HEK293T (cell line): Measurements from ENCODE around the gene ITGAX.
"Not testable (repeated sequence)": the region's sequence is repeated elsewhere in the genome, so short reads cannot be mapped to it uniquely, and the experiment has no call there.

Source experiments
- CTCF ChIA-PET: fragments of 350-600 bp; formaldehyde crosslinking; extraction: SDS; loops from one replicate; lab custom pipeline; 2021; ENCODE audit warnings: antibody characterized with exemption, inconsistent platforms; lab: Yijun Ruan, JAX
- POLR2A ChIA-PET: fragments of 350-600 bp; formaldehyde crosslinking; extraction: SDS; loops from one replicate; lab custom pipeline; 2020; ENCODE audit warnings: antibody characterized with exemption, inconsistent platforms; lab: Yijun Ruan, JAX
- DNase-seq: peaks from one replicate; pipeline ENCODE4 v3.0.0; 2012; ENCODE audit warnings: mixed read lengths; ENCODE audit errors: extremely low spot score
- ARNT ChIP-seq: fragments of 450-650 bp; IDR thresholded peaks from 2 replicates; pipeline ENCODE4 v1.6.1; 2017; ENCODE audit warnings: mild to moderate bottlenecking
- BHLHE40 ChIP-seq: fragments of 450-650 bp; IDR thresholded peaks from 2 replicates; pipeline ENCODE4 v1.6.1; 2016; ENCODE audit warnings: mild to moderate bottlenecking, moderate library complexity, borderline replicate concordance
- CTBP1 ChIP-seq: fragments of 450-650 bp; IDR thresholded peaks from 2 replicates; pipeline ENCODE4 v1.6.1; 2016; ENCODE audit warnings: borderline replicate concordance
- ELF4 ChIP-seq: fragments of 450-650 bp; IDR thresholded peaks from 2 replicates; pipeline ENCODE4 v1.6.1; 2017; ENCODE audit warnings: antibody characterized with exemption
- FOXA1 ChIP-seq: fragments of 450-650 bp; IDR thresholded peaks from 2 replicates; pipeline ENCODE4 v1.6.1; 2016; ENCODE audit warnings: mild to moderate bottlenecking
- FOXK2 ChIP-seq: fragments of 450-650 bp; IDR thresholded peaks from 2 replicates; pipeline ENCODE4 v1.6.1; 2016; ENCODE audit warnings: mild to moderate bottlenecking
- FOXM1 ChIP-seq: fragments of 450-650 bp; IDR thresholded peaks from 2 replicates; pipeline ENCODE4 v1.6.1; 2017; ENCODE audit warnings: mild to moderate bottlenecking, borderline replicate concordance
- HDGF ChIP-seq: fragments of 450-650 bp; IDR thresholded peaks from 2 replicates; pipeline ENCODE4 v1.6.1; 2017; ENCODE audit warnings: antibody characterized with exemption, borderline replicate concordance
- L3MBTL2 ChIP-seq: fragments of 450-650 bp; conservative IDR thresholded peaks from 2 replicates; pipeline ENCODE4 v1.6.1; 2016; ENCODE audit warnings: mild to moderate bottlenecking
- LEF1 ChIP-seq: fragments of 450-650 bp; IDR thresholded peaks from 2 replicates; pipeline ENCODE4 v1.6.1; 2017; ENCODE audit warnings: mild to moderate bottlenecking, borderline replicate concordance
- NFRKB ChIP-seq: fragments of 450-650 bp; IDR thresholded peaks from 2 replicates; pipeline ENCODE4 v1.6.1; 2016; ENCODE audit warnings: mild to moderate bottlenecking, moderate library complexity
- PKNOX1 ChIP-seq: fragments of 450-650 bp; IDR thresholded peaks from 2 replicates; pipeline ENCODE4 v1.6.1; 2016
- SP1 ChIP-seq: fragments of 450-650 bp; IDR thresholded peaks from 2 replicates; pipeline ENCODE4 v1.6.1; 2017
- SUZ12 ChIP-seq: fragments of 450-650 bp; IDR thresholded peaks from 2 replicates; pipeline ENCODE4 v1.6.1; 2016; ENCODE audit warnings: mild to moderate bottlenecking
- TARDBP ChIP-seq: fragments of 450-650 bp; IDR thresholded peaks from 2 replicates; pipeline ENCODE4 v1.6.1; 2016
- ZNF384 ChIP-seq: fragments of 450-650 bp; IDR thresholded peaks from 2 replicates; pipeline ENCODE4 v1.6.1; 2016

The ITGAX gene

GRCh38 chr16:31332544-31332943, 22.4 kb upstream of the ITGAX start:
- CTCF ChIA-PET, result no interaction called here
- TF ChIP-seq SUZ12 (no peak), BHLHE40 (no peak), HDGF (no peak), SP1 (no peak), CTBP1 (no peak), FOXM1 (no peak), NFRKB (no peak), TARDBP (no peak), PKNOX1 (no peak), L3MBTL2 (no peak), ZNF384 (no peak), FOXK2 (no peak), FOXA1 (no peak), ARNT (no peak), LEF1 (no peak), ELF4 (no peak)
- POLR2A ChIA-PET, result no interaction called here
- no peak for DNase-seq

DNA sequence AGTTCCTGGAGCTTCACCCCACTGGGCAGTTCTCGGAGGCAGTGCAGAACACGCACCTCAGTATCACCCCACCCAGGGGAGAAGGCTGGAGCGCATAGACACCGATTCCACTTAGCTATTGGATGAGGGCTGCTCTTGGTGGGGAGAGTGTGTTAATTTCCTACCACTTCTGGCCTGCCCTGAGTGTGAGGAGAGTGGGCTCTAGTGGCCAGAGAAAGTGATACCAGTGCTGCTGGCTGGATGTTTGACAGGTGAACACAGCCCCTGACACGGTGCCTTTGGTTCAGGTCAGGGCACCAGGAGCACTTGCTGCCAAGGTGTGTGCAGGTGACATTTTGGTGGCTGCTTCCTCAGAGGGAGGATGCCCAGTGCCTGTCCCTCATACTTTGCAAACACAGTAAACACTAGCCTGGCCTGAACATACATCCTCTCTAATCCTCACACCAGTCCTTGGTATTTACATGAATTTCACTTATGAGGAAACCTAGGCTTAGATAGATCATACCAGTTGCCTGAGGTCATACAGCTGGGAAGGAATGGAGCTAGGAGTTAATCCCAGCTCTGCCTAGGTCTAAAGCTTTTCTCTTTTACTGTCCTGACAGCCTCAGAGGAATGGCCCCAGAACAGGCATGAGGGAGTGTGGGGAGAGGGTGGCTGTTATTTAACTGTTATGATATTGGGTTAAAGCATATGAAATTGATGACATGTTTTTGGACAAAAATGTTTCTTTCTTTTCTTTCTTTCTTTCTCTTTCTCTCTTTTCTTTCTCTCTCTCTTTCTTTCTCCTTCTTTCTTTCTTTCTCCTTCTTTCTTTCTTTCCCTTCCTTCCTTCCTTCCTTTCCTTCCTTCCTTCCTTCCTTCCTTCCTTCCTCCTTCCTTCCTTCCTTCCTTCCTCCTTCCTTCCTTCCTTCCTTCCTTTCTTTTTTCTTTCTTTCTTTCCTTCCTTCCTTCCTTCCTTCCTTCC, 21.0 kb upstream of the ITGAX start:
- DNase-seq, result peak; percentile 57
- TF ChIP-seq SUZ12 (no peak), FOXA1 (no peak), FOXM1 (no peak), CTBP1 (no peak), FOXK2 (no peak), ELF4 (no peak), TARDBP (no peak), SP1 (no peak), HDGF (no peak), NFRKB (no peak), L3MBTL2 (no peak), LEF1 (no peak), ARNT (no peak)
- ChIA-PET CTCF (no interaction called here), POLR2A (interaction anchor here (1.3 kb wide), 1 partner anchor 380 kb away, joined by 3 read pairs; no protein-coding TSS in a partner anchor)

GRCh38 chr16:31334934-31335333, 20.0 kb upstream of the ITGAX start:
- CTCF ChIA-PET, result no interaction called here
- peak; percentile 3 for DNase-seq
- TF ChIP-seq CTBP1 (no peak), L3MBTL2 (no peak), SP1 (no peak), LEF1 (no peak), PKNOX1 (no peak), SUZ12 (no peak), FOXK2 (no peak), ARNT (no peak), ZNF384 (no peak)
- POLR2A ChIA-PET, result interaction anchor here (1.3 kb wide), 1 partner anchor 381 kb away, joined by 3 read pairs; no protein-coding TSS in a partner anchor

GRCh38 chr16:31335431-31335830, 19.5 kb upstream of the ITGAX start:
- peak; percentile 4 for DNase-seq
- ChIA-PET POLR2A (no interaction called here), CTCF (no interaction called here)

DNA sequence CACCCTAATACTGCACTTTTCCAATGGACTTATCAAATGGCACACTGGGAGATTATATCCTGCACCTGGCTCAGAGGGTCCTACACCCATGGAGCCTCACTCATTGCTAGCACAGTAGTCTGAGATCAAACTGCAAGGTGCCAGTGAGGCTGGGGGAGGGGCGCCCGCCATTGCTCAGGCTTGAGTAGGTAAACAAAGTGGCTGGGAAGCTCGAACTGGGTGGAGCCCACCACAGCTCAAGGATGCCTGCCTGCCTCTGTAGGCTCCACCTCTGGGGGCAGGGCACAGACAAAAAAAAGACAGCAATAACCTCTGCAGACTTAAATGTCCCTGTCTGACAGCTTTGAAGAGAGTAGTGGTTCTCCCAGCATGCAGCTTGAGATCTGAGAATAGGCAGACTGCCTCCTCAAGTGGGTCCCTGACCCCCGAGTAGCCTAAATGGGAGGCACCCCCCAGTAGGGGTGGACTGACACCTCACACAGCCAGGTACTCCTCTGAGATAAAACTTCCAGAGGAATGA, 16.8 kb upstream of the ITGAX start:
- DNase-seq, POLR2A ChIA-PET: not testable (repeated sequence)
- CTCF ChIA-PET, result interaction anchor here (0.7 kb wide), 1 partner anchor 396 kb away, joined by 3 read pairs; no protein-coding TSS in a partner anchor

More at GRCh38 chr16:31335431-31335830, 19.5 kb upstream of the ITGAX start:
- TF ChIP-seq SP1 (no peak), FOXM1 (no peak), BHLHE40 (no peak)

DNA sequence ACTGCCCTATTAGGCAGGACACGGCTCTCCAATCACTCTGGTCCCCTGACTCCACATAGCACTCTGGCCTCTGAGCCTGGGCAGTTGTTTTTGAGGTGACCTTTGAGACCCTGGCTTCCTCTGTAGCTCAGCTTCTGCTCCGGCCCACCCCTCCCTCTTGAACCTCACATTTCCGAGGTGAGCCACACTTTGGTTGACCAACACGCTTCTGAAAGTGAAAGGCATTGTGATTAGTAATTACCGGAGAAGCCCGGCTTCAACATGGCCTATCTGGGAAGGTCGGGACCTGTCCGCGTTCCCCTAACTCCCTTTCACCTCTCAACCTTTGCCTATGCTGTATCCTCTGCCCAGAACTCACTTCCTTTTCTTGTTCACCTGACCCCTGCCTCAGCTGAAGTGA, 10.3 kb upstream of the ITGAX start:
- ChIA-PET POLR2A (no interaction called here), CTCF (interaction anchor here (1.0 kb wide), 1 partner anchor 14 kb away, joined by 3 read pairs; no protein-coding TSS in a partner anchor)
- no peak for DNase-seq
- no peak for TF ChIP-seq SUZ12
- TF ChIP-seq HDGF, result no peak
- TF ChIP-seq FOXA1, result no peak
- no peak for TF ChIP-seq ARNT
- TF ChIP-seq FOXK2, result no peak
- TF ChIP-seq BHLHE40, result no peak
- no peak for TF ChIP-seq TARDBP
- no peak for TF ChIP-seq ELF4
